ENCODE data around the gene TCF12.
"Not testable (repeated sequence)": the region's sequence is repeated elsewhere in the genome, so short reads cannot be mapped to it uniquely, and the experiment has no call there.

The TCF12 gene

DNA sequence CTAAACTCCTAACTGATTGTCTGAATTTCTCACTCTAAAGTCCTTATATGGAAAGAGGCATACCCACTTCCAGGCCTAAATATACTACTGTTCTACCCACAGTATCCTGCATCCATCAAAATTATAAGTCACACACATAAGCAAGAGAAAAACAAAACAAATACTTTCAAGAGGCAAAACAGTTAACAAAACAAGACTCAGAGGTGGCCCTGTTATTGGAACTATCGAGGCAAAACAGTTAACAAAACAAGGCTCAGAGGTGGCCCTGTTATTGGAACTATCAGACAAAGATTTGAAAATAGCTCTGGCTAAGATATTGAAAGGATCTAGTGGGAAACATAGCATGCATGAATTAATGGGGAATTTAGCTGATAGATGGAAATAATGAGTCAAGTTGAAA, 233.7 kb downstream of the TCF12 start:
- H3K36me3 Mint-ChIP-seq, result peaks cover 37% of the 10 kb centered on the region

DNA sequence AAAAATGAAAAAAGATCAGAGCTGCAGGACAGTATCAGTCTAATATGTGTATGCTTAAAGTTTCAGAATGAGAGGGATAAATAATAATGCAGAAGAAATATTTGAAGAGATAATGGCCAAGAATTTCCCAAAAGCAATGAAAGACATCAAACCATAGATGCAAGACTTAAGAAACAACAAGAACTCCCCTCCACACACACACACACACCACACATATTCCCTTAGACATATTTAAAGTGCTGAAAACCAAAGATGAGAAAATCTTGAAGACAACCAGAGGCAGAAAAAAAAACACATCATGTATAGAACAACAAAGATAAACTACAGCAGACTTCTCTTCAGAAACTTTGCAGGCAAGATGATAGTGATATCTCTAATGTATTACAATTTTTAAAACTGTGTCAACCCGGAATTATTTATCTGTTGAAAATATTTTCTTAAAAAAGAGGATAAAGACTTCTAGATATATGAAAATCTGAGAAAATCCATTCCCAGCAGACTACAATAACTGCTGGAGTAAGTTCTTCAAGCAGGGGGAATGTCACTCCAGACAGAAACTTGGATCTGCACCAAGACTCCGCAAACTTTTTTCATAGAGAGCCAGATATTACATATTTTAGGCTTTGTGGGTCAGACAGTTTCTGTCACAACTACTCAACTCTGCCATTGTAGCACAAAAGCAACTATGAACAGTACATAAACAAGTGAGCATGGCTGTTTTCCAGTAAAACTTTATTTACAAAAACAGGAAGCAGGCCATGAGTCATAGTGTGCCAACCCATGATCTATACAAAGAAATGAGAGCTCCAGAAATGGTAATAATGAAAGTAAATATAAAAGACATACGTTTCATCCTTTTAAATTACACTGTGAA, 234.5 kb downstream of the TCF12 start:
- H3K4me1 Mint-ChIP-seq (ENCODE audit: low read depth), result peaks cover 17% of the 10 kb centered on the region
- H3K27ac Mint-ChIP-seq, result no peak overlapping the region
- peaks cover 37% of the 10 kb centered on the region for H3K36me3 Mint-ChIP-seq
- H3K4me3 Mint-ChIP-seq, result no peak overlapping the region
- H3K9me3 Mint-ChIP-seq (ENCODE audit: low read depth), result peaks cover 7% of the 10 kb centered on the region
- H3K27me3 Mint-ChIP-seq, result no peaks in the 10 kb centered on the region

More for the DNA sequence above, 233.7 kb downstream of the TCF12 start:
- Mint-ChIP-seq H3K4me1 (ENCODE audit: low read depth) (peaks cover 17% of the 10 kb centered on the region), H3K9me3 (ENCODE audit: low read depth) (peaks cover 7% of the 10 kb centered on the region), H3K4me3 (no peak overlapping the region), H3K27ac (no peak overlapping the region), H3K27me3 (no peaks in the 10 kb centered on the region)

DNA sequence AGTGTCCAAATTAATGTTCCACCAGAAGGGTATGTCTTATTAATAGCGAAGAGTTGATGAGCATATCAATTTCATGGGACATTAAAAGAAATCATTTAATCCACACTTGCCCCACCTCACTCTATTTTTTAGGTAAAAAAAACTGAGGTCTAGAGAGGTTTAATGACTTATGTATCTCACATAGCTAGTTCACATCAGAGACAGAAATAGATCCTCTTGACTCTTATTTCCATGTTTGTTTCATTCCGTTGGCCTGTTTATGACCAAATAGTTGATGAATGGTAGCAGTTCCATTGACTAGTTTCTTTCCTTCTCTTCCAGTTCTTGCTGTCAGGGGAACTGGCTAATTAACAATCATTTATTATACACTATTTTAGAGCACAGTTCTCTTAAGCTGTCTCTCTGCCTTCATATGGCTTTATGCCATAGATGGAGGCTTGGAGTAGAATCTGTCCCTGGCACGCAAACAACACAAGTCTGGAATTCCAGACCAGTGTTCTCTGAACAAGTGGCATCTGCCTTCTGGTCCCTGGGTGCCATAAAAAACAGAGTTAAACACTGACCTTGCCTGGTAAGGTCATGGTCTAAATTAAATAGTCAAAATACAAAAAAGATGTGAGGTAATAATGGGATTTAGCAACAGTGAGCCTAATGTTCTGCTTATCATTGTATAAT, 237.9 kb downstream of the TCF12 start:
- H3K36me3 Mint-ChIP-seq, result peaks cover 33% of the 10 kb centered on the region
- H3K4me3 Mint-ChIP-seq, result no peak overlapping the region
- peaks cover 21% of the 10 kb centered on the region for H3K4me1 Mint-ChIP-seq (ENCODE audit: low read depth)
- H3K27ac Mint-ChIP-seq, result no peak overlapping the region
- H3K27me3 Mint-ChIP-seq, result no peaks in the 10 kb centered on the region
- H3K9me3 Mint-ChIP-seq (ENCODE audit: low read depth), result peaks cover 7% of the 10 kb centered on the region

DNA sequence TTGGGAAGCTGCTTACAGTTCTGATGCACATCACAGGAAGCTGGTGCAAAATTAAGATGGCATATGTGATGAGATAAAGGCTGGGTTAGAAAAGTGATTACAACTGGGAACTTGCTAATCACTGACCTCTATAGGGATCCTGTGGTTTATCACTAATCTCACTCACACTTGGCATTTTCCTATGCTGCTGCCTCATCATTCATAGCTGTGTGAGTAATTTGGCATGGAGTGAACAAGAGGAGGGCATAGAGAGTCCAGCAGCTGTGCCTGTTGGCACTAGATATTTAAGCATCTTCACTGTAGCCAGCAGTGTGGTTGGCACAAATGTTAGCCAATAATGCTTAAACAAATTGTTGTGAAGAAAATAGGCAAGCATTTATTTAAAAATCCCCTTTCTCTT, 240.1 kb downstream of the TCF12 start:
- Mint-ChIP-seq H3K27ac (no peak overlapping the region), H3K4me1 (ENCODE audit: low read depth) (peaks cover 6% of the 10 kb centered on the region), H3K27me3 (no peaks in the 10 kb centered on the region), H3K36me3 (peaks cover 20% of the 10 kb centered on the region), H3K4me3 (no peak overlapping the region), H3K9me3 (ENCODE audit: low read depth) (no peaks in the 10 kb centered on the region)

DNA sequence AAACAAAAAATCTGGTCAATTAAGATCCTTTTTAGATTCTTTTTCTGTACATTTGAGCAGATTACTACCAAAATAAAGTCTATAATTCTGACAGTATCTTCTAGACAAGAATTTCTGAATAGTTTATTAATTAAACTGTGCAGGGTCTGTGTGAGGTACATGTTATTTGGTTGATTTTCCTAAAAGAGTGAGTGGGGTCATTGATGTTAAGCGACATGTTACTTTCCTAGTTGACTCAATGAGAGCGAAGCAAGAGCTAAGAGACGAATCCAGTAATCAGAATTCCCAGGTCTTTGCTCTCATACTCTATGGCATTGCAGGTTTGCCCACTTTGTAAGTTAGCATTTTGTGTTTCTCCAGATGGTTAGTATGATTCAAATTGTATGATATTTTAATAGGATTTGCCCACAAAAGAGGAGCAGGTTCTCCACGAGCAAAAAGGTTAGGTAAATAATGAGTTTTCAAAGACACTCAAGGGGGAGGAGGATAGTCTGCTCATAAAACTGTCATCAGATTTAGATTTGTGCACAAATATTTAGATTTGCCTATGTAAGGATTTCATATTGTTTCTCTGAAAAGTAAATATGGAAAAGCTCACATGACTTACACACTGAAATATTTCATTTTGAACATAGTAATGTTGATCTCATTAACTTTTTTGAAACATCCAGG, 240.7 kb downstream of the TCF12 start:
- peaks cover 6% of the 10 kb centered on the region for H3K4me1 Mint-ChIP-seq (ENCODE audit: low read depth)
- no peaks in the 10 kb centered on the region for H3K9me3 Mint-ChIP-seq (ENCODE audit: low read depth)
- peak overlapping the region; percentile 12 for H3K27ac Mint-ChIP-seq
- H3K36me3 Mint-ChIP-seq, result peaks cover 24% of the 10 kb centered on the region
- H3K27me3 Mint-ChIP-seq, result no peaks in the 10 kb centered on the region
- H3K4me3 Mint-ChIP-seq, result no peak overlapping the region

DNA sequence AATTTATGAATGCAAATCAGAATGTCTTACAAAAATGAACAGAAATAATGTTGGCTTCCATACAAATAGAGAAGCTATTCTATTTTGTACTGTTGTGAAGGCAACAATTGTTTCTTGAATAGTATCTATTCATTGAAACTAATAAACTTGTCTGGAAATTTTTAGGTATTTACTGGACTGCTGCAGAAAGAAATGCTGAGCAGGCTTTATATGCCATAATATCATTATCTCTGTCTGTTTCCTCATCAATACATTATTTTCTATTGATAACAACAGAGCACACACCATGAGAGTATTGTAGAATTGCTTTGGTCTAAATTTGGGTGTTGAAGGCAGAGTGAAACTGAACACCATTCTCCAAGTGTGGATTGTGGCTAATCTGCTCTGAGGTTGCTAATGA, 241.3 kb downstream of the TCF12 start:
- H3K27me3 Mint-ChIP-seq, result no peaks in the 10 kb centered on the region
- H3K9me3 Mint-ChIP-seq (ENCODE audit: low read depth), result no peaks in the 10 kb centered on the region
- peaks cover 23% of the 10 kb centered on the region for H3K36me3 Mint-ChIP-seq
- no peak overlapping the region for H3K27ac Mint-ChIP-seq
- H3K4me1 Mint-ChIP-seq (ENCODE audit: low read depth), result peaks cover 6% of the 10 kb centered on the region
- no peak overlapping the region for H3K4me3 Mint-ChIP-seq

DNA sequence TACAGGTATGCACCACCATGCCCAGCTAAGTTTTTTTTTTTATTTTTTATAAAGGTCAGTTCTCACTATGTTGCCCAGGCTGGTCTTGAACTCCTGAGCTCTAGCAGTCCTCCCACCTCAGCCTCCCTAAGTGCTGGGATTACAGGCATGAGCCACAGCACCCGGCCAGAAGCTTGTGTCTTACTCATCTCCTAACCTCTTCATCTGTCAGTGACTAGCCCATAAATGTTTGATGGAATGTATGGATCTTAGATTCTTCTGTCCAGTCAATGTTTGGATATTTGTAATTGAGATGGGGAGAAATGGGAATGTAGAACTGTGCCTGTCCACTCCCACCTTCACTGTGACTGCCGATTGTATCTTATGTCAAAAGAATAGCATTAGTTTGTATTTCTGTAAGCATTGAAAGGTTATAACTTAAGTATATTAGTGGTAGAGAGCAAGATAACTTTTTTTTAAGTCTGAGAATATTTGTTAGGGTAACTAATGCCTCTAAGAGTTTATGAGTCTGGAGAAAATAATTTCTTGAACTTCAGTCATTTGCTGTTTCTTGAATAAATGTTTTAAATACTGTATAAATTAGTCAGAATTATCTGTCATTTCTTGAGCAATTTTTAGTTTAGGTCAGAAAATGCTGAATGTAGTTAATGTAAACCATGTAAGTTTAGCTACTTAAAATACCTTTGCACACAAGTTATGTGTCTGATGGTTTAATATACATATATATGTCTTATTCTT, 242.5 kb downstream of the TCF12 start:
- Mint-ChIP-seq H3K27me3 (no peaks in the 10 kb centered on the region), H3K27ac (no peak overlapping the region), H3K4me3 (no peak overlapping the region), H3K9me3 (ENCODE audit: low read depth) (no peaks in the 10 kb centered on the region), H3K4me1 (ENCODE audit: low read depth) (peaks cover 4% of the 10 kb centered on the region), H3K36me3 (peaks cover 23% of the 10 kb centered on the region)

- H3K27ac Mint-ChIP-seq; H3K4me3 Mint-ChIP-seq; H3K9me3 Mint-ChIP-seq (ENCODE audit: low read depth); H3K4me1 Mint-ChIP-seq (ENCODE audit: low read depth); H3K27me3 Mint-ChIP-seq: not testable (repeated sequence)
- H3K36me3 Mint-ChIP-seq, result peaks cover 32% of the 10 kb centered on the region
Observed at GRCh38 chr15:57164251-57164650, 245.8 kb downstream of the TCF12 start.

DNA sequence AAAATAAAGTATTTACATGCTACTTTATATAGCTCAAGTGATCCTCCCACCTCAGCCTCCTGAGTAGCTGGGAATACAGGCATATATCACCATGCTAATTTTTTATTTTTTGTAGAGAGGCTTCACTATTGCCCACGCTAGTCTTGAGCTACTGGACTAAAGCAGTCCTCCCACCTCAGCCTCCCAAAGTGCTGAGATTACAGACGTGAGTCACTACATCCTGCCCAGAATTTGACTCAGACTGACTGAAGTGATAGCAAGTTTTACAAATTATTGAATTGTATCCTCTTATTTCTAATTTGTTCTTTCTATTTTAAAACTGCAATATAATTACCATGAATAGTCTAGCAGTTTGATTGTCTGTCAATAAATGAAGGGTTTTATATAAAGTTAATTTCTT, 247.5 kb downstream of the TCF12 start:
- H3K27ac Mint-ChIP-seq, result no peak overlapping the region
- no peaks in the 10 kb centered on the region for H3K4me1 Mint-ChIP-seq (ENCODE audit: low read depth)
- H3K4me3 Mint-ChIP-seq, result no peak overlapping the region
- no peaks in the 10 kb centered on the region for H3K27me3 Mint-ChIP-seq
- peaks cover 26% of the 10 kb centered on the region for H3K36me3 Mint-ChIP-seq
- no peaks in the 10 kb centered on the region for H3K9me3 Mint-ChIP-seq (ENCODE audit: low read depth)

GRCh38 chr15:57167821-57168395, 249.5 kb downstream of the TCF12 start:
- peaks cover 35% of the 10 kb centered on the region for H3K36me3 Mint-ChIP-seq
- no peaks in the 10 kb centered on the region for H3K9me3 Mint-ChIP-seq (ENCODE audit: low read depth)
- no peak overlapping the region for H3K27ac Mint-ChIP-seq
- no peak overlapping the region for H3K4me3 Mint-ChIP-seq
- peaks cover 2% of the 10 kb centered on the region for H3K4me1 Mint-ChIP-seq (ENCODE audit: low read depth)
- no peaks in the 10 kb centered on the region for H3K27me3 Mint-ChIP-seq

DNA sequence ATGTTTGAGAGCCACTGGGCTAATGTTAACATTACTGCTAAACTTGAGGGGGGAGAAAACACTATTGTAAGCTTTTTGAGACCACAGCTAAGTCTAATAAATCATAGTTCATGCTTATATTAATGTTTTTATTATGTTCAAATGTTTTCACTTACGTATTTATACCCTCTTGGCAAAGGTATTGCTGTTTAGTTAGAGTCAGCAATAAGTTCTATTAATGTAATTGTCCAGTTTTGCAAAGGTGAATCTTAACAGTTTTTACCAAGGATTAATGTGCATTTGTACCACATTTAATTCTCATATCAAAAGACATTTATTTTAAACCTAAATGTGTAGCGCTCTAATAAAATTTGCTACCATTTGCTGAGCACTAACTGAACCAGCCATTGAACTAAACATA, 251.2 kb downstream of the TCF12 start:
- H3K36me3 Mint-ChIP-seq, result peaks cover 33% of the 10 kb centered on the region
- no peak overlapping the region for H3K4me3 Mint-ChIP-seq
- H3K9me3 Mint-ChIP-seq (ENCODE audit: low read depth), result no peaks in the 10 kb centered on the region
- no peak overlapping the region for H3K27ac Mint-ChIP-seq
- peaks cover 2% of the 10 kb centered on the region for H3K4me1 Mint-ChIP-seq (ENCODE audit: low read depth)
- H3K27me3 Mint-ChIP-seq, result no peaks in the 10 kb centered on the region

DNA sequence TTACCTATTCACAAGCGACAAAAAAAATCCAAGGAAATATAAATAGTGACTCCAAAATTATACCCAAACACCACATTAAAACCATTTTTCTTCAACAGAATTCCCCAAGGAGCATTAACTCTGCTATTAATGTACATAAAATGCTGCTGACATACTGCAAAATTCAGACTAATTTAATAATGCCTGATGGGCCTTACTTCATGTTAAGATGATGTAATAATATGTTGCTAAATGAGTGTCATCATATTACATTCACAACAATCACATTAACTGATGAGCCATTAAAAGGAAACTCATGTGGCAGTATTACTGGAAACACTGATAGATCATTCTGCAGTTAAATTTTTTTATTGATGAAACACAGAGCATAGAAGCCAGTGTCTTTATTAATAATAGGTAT, 253.0 kb downstream of the TCF12 start:
- Mint-ChIP-seq H3K9me3 (ENCODE audit: low read depth) (no peaks in the 10 kb centered on the region), H3K4me3 (no peak overlapping the region), H3K4me1 (ENCODE audit: low read depth) (peaks cover 2% of the 10 kb centered on the region), H3K36me3 (peaks cover 36% of the 10 kb centered on the region), H3K27me3 (no peaks in the 10 kb centered on the region), H3K27ac (no peak overlapping the region)

DNA sequence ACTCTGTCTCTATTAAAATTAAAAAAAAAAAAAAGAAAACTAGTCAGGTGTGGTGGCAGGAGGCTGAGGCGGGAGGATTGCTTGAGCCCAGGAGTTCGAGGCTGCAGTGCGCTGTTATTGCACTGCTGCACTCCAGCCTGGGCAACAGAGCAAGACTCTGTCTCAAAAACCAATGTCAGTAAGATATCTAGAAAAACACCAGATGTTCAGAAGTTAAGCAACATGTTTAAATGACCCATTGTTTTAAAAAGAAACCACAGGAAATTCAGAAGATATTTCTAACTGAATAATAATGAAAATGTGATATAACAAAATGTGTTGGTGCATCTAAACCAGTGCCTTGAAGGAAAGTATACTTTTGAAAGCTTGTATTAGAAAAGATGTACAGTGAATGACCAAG, 254.5 kb downstream of the TCF12 start:
- peaks cover 2% of the 10 kb centered on the region for H3K4me1 Mint-ChIP-seq (ENCODE audit: low read depth)
- peaks cover 30% of the 10 kb centered on the region for H3K36me3 Mint-ChIP-seq

DNA sequence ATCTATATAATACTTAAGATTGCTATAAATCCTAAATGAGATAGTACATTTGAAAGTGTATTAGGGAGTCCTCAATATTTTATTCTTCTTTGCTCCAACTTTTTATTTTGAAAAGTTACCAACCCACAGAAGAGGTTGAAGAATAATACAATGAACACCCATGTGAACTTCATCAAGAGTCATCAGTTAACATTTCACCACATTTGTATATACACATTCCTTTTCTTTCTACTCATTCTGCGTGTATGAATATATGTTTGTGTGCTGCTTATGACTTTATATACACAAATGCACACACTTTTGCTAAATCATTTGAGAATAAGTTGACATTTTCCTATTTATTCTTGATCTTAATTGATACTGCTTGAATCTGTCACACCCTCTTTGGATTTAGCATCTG, 264.6 kb downstream of the TCF12 start:
- no peak overlapping the region for H3K27ac Mint-ChIP-seq
- H3K27me3 Mint-ChIP-seq, result no peaks in the 10 kb centered on the region
- H3K36me3 Mint-ChIP-seq, result peaks cover 23% of the 10 kb centered on the region
- H3K9me3 Mint-ChIP-seq (ENCODE audit: low read depth), result peaks cover 6% of the 10 kb centered on the region
- no peaks in the 10 kb centered on the region for H3K4me1 Mint-ChIP-seq (ENCODE audit: low read depth)
- H3K4me3 Mint-ChIP-seq, result no peak overlapping the region

More for the DNA sequence above, 254.5 kb downstream of the TCF12 start:
- Mint-ChIP-seq H3K27ac (no peak overlapping the region), H3K9me3 (ENCODE audit: low read depth) (no peaks in the 10 kb centered on the region), H3K4me3 (no peak overlapping the region), H3K27me3 (no peaks in the 10 kb centered on the region)

Data from activated naive CD8-positive, alpha-beta T cell (primary cell).